Measurements from ENCODE around the gene ATP6AP1. TPM values are rescaled to one million over a fixed set of nuclear protein-coding genes. Genes with fewer than 3 reads are reported as not detected.

ATP6AP1 gene
- total and polyA plus RNA-seq, 2 of the 13 experiments (the other 11 are each of a cell fraction or from before 2014, with no cell fraction given) = 56.7 to 110 TPM

DNA sequence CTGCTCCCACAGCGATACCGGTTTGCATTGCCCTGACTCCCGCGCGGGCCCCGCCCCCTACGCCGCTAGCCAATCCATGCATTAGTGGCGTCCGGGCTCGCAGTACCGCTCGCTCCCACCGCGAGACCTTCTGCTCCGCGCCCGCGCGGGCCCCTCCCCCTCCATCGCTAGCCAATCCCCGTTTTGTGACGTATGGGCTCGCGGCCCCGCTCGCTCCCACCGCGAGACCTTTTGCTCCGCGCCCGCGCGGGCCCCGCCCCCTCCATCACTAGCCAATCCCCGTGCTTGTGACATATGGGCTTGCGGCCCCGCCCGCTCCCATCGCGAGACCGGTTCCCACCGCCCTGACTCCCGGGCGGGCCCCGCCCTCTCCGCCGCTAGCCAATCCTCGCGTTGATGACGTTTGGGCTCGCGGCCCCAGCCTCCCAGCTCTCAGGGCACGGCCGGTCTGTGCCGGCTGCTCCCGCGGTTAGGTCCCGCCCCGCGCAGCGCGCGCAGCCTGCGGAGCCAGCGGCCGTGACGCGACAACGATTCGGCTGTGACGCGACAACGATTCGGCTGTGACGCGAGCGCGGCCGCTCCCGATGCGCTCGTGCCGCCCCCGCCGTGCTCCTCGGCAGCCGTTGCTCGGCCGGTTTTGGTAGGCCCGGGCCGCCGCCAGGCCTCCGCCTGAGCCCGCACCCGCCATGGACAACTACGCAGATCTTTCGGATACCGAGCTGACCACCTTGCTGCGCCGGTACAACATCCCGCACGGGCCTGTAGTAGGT lies 49.5 kb upstream of the ATP6AP1 start, which contains the start of gene EMD (continued):
- TF ChIP-seq, protein P1, sequence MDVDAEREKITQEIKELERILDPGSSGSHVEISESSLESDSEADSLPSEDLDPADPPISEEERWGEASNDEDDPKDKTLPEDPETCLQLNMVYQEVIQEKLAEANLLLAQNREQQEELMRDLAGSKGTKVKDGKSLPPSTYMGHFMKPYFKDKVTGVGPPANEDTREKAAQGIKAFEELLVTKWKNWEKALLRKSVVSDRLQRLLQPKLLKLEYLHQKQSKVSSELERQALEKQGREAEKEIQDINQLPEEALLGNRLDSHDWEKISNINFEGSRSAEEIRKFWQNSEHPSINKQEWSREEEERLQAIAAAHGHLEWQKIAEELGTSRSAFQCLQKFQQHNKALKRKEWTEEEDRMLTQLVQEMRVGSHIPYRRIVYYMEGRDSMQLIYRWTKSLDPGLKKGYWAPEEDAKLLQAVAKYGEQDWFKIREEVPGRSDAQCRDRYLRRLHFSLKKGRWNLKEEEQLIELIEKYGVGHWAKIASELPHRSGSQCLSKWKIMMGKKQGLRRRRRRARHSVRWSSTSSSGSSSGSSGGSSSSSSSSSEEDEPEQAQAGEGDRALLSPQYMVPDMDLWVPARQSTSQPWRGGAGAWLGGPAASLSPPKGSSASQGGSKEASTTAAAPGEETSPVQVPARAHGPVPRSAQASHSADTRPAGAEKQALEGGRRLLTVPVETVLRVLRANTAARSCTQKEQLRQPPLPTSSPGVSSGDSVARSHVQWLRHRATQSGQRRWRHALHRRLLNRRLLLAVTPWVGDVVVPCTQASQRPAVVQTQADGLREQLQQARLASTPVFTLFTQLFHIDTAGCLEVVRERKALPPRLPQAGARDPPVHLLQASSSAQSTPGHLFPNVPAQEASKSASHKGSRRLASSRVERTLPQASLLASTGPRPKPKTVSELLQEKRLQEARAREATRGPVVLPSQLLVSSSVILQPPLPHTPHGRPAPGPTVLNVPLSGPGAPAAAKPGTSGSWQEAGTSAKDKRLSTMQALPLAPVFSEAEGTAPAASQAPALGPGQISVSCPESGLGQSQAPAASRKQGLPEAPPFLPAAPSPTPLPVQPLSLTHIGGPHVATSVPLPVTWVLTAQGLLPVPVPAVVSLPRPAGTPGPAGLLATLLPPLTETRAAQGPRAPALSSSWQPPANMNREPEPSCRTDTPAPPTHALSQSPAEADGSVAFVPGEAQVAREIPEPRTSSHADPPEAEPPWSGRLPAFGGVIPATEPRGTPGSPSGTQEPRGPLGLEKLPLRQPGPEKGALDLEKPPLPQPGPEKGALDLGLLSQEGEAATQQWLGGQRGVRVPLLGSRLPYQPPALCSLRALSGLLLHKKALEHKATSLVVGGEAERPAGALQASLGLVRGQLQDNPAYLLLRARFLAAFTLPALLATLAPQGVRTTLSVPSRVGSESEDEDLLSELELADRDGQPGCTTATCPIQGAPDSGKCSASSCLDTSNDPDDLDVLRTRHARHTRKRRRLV (CRISPR knock-in tag; IDR thresholded peaks at IDR 0.05) = no peak
- TF ChIP-seq, protein P2, sequence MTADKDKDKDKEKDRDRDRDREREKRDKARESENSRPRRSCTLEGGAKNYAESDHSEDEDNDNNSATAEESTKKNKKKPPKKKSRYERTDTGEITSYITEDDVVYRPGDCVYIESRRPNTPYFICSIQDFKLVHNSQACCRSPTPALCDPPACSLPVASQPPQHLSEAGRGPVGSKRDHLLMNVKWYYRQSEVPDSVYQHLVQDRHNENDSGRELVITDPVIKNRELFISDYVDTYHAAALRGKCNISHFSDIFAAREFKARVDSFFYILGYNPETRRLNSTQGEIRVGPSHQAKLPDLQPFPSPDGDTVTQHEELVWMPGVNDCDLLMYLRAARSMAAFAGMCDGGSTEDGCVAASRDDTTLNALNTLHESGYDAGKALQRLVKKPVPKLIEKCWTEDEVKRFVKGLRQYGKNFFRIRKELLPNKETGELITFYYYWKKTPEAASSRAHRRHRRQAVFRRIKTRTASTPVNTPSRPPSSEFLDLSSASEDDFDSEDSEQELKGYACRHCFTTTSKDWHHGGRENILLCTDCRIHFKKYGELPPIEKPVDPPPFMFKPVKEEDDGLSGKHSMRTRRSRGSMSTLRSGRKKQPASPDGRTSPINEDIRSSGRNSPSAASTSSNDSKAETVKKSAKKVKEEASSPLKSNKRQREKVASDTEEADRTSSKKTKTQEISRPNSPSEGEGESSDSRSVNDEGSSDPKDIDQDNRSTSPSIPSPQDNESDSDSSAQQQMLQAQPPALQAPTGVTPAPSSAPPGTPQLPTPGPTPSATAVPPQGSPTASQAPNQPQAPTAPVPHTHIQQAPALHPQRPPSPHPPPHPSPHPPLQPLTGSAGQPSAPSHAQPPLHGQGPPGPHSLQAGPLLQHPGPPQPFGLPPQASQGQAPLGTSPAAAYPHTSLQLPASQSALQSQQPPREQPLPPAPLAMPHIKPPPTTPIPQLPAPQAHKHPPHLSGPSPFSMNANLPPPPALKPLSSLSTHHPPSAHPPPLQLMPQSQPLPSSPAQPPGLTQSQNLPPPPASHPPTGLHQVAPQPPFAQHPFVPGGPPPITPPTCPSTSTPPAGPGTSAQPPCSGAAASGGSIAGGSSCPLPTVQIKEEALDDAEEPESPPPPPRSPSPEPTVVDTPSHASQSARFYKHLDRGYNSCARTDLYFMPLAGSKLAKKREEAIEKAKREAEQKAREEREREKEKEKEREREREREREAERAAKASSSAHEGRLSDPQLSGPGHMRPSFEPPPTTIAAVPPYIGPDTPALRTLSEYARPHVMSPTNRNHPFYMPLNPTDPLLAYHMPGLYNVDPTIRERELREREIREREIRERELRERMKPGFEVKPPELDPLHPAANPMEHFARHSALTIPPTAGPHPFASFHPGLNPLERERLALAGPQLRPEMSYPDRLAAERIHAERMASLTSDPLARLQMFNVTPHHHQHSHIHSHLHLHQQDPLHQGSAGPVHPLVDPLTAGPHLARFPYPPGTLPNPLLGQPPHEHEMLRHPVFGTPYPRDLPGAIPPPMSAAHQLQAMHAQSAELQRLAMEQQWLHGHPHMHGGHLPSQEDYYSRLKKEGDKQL (CRISPR knock-in tag; IDR thresholded peaks at IDR 0.05; ENCODE audit: low read depth) = no peak
- TF ChIP-seq ZNF331 (CRISPR knock-in tag; IDR thresholded peaks at IDR 0.05) (no peak), NCOR1 (IDR thresholded peaks at IDR 0.05; ENCODE audit: borderline replicate concordance, low read length) (no peak), RBFOX2 (IDR thresholded peaks at IDR 0.05; ENCODE audit: low read depth, low read length) (peak; percentile 52), CC2D1A (CRISPR knock-in tag; IDR thresholded peaks at IDR 0.05) (no peak), ZFYVE20 (CRISPR knock-in tag; IDR thresholded peaks at IDR 0.05; ENCODE audit: borderline replicate concordance, low read depth) (no peak), MAZ (IDR thresholded peaks at IDR 0.05; ENCODE audit: borderline replicate concordance, low read depth, low read length) (no peak), MAZ (CRISPR knock-in tag; IDR thresholded peaks at IDR 0.05; ENCODE audit: low read depth) (0 out of 2 replicates have a peak, but pooled peaks have one; percentile 18), WIZ (CRISPR knock-in tag; IDR thresholded peaks at IDR 0.05) (no peak), ZNF10 (CRISPR knock-in tag; IDR thresholded peaks at IDR 0.05; ENCODE audit: borderline replicate concordance, low read depth) (no peak)
- TF ChIP-seq, protein P3, sequence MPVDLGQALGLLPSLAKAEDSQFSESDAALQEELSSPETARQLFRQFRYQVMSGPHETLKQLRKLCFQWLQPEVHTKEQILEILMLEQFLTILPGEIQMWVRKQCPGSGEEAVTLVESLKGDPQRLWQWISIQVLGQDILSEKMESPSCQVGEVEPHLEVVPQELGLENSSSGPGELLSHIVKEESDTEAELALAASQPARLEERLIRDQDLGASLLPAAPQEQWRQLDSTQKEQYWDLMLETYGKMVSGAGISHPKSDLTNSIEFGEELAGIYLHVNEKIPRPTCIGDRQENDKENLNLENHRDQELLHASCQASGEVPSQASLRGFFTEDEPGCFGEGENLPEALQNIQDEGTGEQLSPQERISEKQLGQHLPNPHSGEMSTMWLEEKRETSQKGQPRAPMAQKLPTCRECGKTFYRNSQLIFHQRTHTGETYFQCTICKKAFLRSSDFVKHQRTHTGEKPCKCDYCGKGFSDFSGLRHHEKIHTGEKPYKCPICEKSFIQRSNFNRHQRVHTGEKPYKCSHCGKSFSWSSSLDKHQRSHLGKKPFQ (CRISPR knock-in tag; IDR thresholded peaks at IDR 0.05; ENCODE audit: insufficient replicate concordance) = peak; percentile 30
